Loucy (cell line): Measurements from ENCODE around the gene TMEM107.

Experiments
- H2AFZ ChIP-seq: fragments of 200-600 bp; sonication (generic); 2 replicates; pipeline ENCODE4 v1.6.0; 2016; ENCODE audit warnings: antibody characterized with exemption, mild to moderate bottlenecking, low read length, moderate library complexity
- H3F3A ChIP-seq: fragments of 200-600 bp; 2 replicates; pipeline ENCODE4 v1.6.0; 2016; ENCODE audit warnings: antibody characterized with exemption, low read depth, mild to moderate bottlenecking
- H3K27me3 ChIP-seq: fragments of 200-600 bp; sonication (generic); 2 replicates; pipeline ENCODE4 v1.6.1; 2014; ENCODE audit warnings: low read length, mild to moderate bottlenecking; ENCODE audit not compliant: insufficient read depth, poor library complexity, severe bottlenecking
- H3K36me3 ChIP-seq: fragments of 200-600 bp; sonication (generic); 2 replicates; pipeline ENCODE4 v1.6.1; 2016; ENCODE audit warnings: low read length; ENCODE audit not compliant: insufficient read depth
- H3K4me1 ChIP-seq: fragments of 200-600 bp; sonication (generic); 2 replicates; pipeline ENCODE4 v1.5.1; 2014; ENCODE audit warnings: low read length, mild to moderate bottlenecking; ENCODE audit not compliant: insufficient read depth, poor library complexity, severe bottlenecking
- H3K4me2 ChIP-seq: fragments of 200-600 bp; sonication (generic); 2 replicates; pipeline ENCODE4 v1.6.0; 2014; ENCODE audit warnings: antibody characterized with exemption, low read length, low read depth, mild to moderate bottlenecking; ENCODE audit not compliant: poor library complexity, severe bottlenecking
- H3K4me3 ChIP-seq: fragments of 200-600 bp; sonication (generic); 2 replicates; pipeline ENCODE4 v1.5.1; 2014; ENCODE audit warnings: low read length, mild to moderate bottlenecking, mixed read lengths; ENCODE audit not compliant: poor library complexity, severe bottlenecking
- H3K79me2 ChIP-seq: fragments of 200-600 bp; sonication (generic); 2 replicates; pipeline ENCODE4 v1.6.1; 2014; ENCODE audit warnings: low read length; ENCODE audit not compliant: insufficient read depth
- H3K9ac ChIP-seq: fragments of 200-600 bp; sonication (generic); 2 replicates; pipeline ENCODE4 v1.6.0; 2014; ENCODE audit warnings: mild to moderate bottlenecking, low read depth, low read length, moderate library complexity; ENCODE audit not compliant: poor library complexity, severe bottlenecking
- H3K9me2 ChIP-seq: fragments of 200-600 bp; sonication (generic); replicated peaks from 2 replicates; pipeline ENCODE4 v1.6.1; 2016; ENCODE audit warnings: low read depth, low read length, mixed read lengths
- H3K9me3 ChIP-seq: fragments of 200-600 bp; sonication (generic); 2 replicates; pipeline ENCODE4 v1.6.1; 2014; ENCODE audit warnings: mild to moderate bottlenecking, antibody characterized with exemption, low read length, low read depth; ENCODE audit not compliant: insufficient read depth
- H4K20me1 ChIP-seq: fragments of 200-600 bp; sonication (generic); 2 replicates; pipeline ENCODE4 v1.6.0; 2014; ENCODE audit warnings: antibody characterized with exemption, low read length, mild to moderate bottlenecking; ENCODE audit not compliant: insufficient read depth, poor library complexity, severe bottlenecking
- EZH2phosphoT487 ChIP-seq: fragments of 200-600 bp; IDR thresholded peaks from 2 replicates; pipeline ENCODE4 v1.6.1; 2018; ENCODE audit warnings: antibody characterized with exemption, mild to moderate bottlenecking, moderate library complexity, borderline replicate concordance
- TF ChIP-seq, protein P1 (sequence below): fragments of 200-600 bp; sonication (generic); conservative IDR thresholded peaks from 2 replicates; pipeline ENCODE4 v1.5.1; 2014; ENCODE audit warnings: mild to moderate bottlenecking, antibody characterized with exemption, low read length

Gene TMEM107

DNA sequence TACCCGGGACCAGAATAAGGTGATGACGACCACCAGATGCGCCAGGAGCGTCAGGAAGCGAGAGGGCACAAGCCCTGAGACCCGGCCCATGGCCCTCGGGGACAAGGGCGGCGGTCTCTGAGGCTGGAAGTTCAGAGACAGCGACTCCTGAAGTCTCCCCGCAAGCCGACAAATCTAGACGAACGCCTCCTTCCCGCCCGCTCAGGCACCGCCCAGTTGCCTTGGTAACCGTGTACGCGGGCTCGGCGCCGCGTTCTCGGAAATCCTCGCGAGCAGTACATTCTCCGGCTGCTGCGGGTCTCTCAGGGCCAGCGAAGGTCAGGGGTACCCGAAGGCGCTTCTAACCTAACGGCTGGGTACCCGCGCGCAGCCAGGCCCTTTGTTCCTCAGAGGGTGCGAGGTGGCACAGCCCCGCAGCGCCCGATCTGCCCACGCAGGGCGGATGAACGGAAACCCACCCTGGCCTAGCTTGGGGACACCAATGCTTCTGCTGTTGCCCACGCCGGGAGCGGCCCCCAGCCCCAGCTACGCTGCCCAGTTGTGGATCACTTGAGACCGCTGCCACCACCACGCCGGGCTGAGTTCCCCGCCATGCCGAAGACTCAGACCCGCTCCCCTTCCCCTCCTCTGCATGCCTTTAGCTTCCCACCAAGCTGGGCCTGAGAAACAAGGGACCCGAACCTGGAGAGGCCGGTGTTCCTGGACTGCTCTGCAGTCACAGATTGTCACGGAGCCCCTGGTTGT is at the start of gene TMEM107:
TMEM107 (minus strand) TSS at position 184 of the 744 bp plus-strand sequence; CDS start at position 90, 94 bp downstream.
- H3K9ac ChIP-seq, result peak within 1 kb of the TSS; percentile 70
- H3K9me2 ChIP-seq, result no peaks in the 10 kb centered on the region
- no peaks in the 10 kb centered on the region for H3K27me3 ChIP-seq
- H3K79me2 ChIP-seq, result peaks cover 6% of the 10 kb centered on the region; the same call in 1 of the 2 replicates
- no peaks in the 10 kb centered on the region for H3K36me3 ChIP-seq
- no peaks in the 10 kb centered on the region for H3K9me3 ChIP-seq
- H3F3A ChIP-seq, result peaks cover 11% of the 10 kb centered on the region
- H3K4me3 ChIP-seq, result peak within 1 kb of the TSS; percentile 76
- H3K4me1 ChIP-seq, result peaks cover 31% of the 10 kb centered on the region
- H3K4me2 ChIP-seq, result peak within 1 kb of the TSS; percentile 90
- H4K20me1 ChIP-seq, result no peaks in the 10 kb centered on the region
- peak within 1 kb of the TSS; percentile 88 for H2AFZ ChIP-seq
- TF ChIP-seq, protein P1, sequence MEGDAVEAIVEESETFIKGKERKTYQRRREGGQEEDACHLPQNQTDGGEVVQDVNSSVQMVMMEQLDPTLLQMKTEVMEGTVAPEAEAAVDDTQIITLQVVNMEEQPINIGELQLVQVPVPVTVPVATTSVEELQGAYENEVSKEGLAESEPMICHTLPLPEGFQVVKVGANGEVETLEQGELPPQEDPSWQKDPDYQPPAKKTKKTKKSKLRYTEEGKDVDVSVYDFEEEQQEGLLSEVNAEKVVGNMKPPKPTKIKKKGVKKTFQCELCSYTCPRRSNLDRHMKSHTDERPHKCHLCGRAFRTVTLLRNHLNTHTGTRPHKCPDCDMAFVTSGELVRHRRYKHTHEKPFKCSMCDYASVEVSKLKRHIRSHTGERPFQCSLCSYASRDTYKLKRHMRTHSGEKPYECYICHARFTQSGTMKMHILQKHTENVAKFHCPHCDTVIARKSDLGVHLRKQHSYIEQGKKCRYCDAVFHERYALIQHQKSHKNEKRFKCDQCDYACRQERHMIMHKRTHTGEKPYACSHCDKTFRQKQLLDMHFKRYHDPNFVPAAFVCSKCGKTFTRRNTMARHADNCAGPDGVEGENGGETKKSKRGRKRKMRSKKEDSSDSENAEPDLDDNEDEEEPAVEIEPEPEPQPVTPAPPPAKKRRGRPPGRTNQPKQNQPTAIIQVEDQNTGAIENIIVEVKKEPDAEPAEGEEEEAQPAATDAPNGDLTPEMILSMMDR, result no peak
- no peak for TF ChIP-seq EZH2phosphoT487

DNA sequence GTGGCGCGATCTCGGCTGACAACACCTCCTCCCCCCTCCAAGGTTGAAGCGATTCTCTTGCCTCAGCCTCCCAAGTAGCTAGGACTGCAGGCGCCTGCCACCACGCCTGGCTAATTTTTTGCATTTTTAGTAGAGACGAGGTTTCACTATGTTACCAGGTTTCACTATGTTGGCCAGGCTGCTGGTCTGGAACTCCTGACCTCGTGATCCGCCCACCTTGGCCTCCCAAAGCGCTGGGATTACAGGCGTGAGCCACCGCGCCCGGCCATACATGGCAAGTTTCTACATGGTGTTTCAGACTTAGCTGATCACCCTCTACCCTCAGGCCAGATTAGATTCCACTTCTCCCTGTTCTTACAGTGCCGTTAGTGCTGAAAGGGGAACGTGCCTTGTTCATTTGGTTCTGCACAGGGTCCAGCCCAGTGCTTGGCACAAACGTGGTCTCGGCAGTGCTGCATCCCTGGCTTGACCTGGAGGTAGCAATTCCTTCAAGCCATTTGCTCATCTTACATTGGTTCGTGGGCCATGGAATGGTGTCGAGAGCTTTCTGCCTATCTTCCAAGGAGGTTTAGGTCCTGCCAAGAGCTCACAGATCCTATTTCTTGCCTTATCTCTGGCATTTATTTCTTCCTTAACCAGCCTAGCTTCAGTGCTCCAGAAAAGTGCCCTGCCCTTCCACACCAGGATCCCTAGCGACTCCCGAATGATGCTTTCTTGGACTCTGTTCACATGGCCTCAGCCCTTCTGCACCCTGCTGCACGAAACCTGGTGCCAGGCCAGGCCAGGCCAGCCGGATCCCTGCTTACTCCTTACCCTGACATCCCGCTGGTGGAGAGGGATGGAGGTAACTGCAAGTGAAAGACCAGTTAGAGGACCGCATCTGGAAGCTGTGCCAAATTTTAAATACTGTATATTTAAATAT is 49.0 kb upstream of the TMEM107 start:
- H3K4me3 ChIP-seq, result no peak overlapping the region
- TF ChIP-seq, protein P1, result no peak
- no peak for TF ChIP-seq EZH2phosphoT487
- H3K9me3 ChIP-seq, result no peaks in the 10 kb centered on the region
- H3K4me1 ChIP-seq, result peaks cover 8% of the 10 kb centered on the region
- H2AFZ ChIP-seq, result no peak overlapping the region
- H3K9ac ChIP-seq, result no peak overlapping the region
- peaks cover 31% of the 10 kb centered on the region; the same call in 1 of the 2 replicates for H3K36me3 ChIP-seq
- no peaks in the 10 kb centered on the region for H3K27me3 ChIP-seq
- no peaks in the 10 kb centered on the region for H4K20me1 ChIP-seq
- no peaks in the 10 kb centered on the region for H3K9me2 ChIP-seq
- H3F3A ChIP-seq, result peaks cover 16% of the 10 kb centered on the region
- H3K4me2 ChIP-seq, result no peak overlapping the region
- H3K79me2 ChIP-seq, result no peaks in the 10 kb centered on the region

DNA sequence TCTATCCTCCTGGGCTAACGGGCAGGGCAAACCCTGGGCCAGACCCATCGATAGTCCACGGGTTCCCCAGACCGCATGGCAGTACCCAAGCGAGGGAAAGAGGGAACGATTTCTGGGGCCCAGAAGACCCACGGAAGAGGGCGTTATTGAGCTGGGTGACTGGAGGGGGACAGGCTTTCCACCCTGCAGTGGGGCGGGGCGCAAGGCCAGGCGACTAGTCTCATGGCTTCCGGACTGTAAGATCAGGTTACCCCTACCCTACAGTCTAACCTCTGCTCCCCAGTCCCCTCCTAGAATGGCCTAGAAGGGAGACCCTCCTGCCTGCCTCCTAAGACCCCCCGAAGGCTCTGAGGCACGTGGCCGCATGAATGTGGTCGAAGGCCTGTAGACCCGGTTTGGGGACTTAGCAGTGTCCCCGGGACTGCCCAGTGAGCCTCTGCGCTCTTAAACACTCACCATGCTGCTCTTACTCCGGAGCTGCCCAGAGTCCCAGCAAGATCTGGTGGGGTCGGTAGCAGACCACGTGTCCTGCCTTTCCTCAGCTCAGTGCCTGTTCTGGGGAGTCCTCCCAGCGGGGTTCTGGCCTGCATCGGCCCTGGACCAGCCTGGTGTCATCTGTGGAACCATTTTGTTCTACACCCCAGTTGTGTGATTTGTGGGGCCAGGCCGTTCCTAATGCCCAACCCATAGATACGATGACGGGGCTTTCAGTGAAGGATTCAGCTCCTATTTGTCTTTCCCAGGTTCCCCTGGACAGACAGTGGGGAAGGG is 47.4 kb upstream of the TMEM107 start:
- Histone ChIP-seq H3K4me1 (peaks cover 8% of the 10 kb centered on the region), H3K9ac (peak overlapping the region; percentile 98), H3K27me3 (no peaks in the 10 kb centered on the region), H3F3A (peaks cover 16% of the 10 kb centered on the region), H3K36me3 (peaks cover 15% of the 10 kb centered on the region; the same call in 1 of the 2 replicates), H3K9me3 (no peaks in the 10 kb centered on the region), H3K4me3 (peak overlapping the region; percentile 87), H3K4me2 (peak overlapping the region; percentile 89), H2AFZ (peak overlapping the region; percentile 92), H4K20me1 (no peaks in the 10 kb centered on the region), H3K9me2 (no peaks in the 10 kb centered on the region), H3K79me2 (no peaks in the 10 kb centered on the region)
- TF ChIP-seq, protein P1, result peak; percentile 54
- TF ChIP-seq EZH2phosphoT487, result no peak
